T47D (cell line): ENCODE results near the gene HCN1.
"Not testable (repeated sequence)": the region's sequence is repeated elsewhere in the genome, so short reads cannot be mapped to it uniquely, and the experiment has no call there.

Experiments
- DNase-seq, 2 experiments: peaks; one replicate each; pipeline versions ENCODE4 v3.0.0 to v3.0.0-alpha.2; 2011 to 2012; ENCODE audit warnings: low read depth in 1 of 2, low spot score in 1 of 2
- JUND ChIP-seq: IDR thresholded peaks from 2 replicates; pipeline ENCODE4 v1.6.1; 2012; ENCODE audit warnings: low read depth
- in situ Hi-C: cut with HindIII; loops from 2 replicates; pipeline ENCODE4 v1.10.0; 2016; ENCODE audit warnings: low sequenced_read_pairs, low pct_unique_long_range_greater_than_20kb

The HCN1 gene

DNA sequence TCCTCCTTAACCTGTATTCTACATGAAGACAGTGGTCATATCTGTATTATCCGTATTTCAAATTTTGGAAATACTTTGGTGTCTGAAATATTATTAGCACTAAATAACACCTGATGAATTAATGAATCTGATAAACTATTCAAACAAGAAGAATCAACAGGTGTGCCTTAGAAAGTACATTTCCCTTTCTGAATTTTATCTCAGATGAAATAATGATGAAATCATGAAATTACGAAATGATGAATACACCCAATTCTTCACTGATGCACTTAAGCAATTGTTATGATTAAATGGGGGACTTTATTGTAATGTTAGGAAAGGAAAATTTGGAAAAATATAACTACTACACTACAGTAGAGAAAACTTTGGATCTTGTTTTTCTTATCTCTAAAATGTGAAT is 313.6 kb downstream of the HCN1 start:
- in situ Hi-C loops: no loop called here
- no peak for DNase-seq
- TF ChIP-seq JUND: no peak

- TF ChIP-seq JUND: no peak
- in situ Hi-C loops: no loop called here
- DNase-seq: no peak
Measured at GRCh38 chr5:45376417-45376816, 319.8 kb downstream of the HCN1 start.

- TF ChIP-seq JUND: no peak
- DNase-seq: no peak
- in situ Hi-C loops: no loop called here
Measured at GRCh38 chr5:45372629-45373028, 323.6 kb downstream of the HCN1 start.

DNA sequence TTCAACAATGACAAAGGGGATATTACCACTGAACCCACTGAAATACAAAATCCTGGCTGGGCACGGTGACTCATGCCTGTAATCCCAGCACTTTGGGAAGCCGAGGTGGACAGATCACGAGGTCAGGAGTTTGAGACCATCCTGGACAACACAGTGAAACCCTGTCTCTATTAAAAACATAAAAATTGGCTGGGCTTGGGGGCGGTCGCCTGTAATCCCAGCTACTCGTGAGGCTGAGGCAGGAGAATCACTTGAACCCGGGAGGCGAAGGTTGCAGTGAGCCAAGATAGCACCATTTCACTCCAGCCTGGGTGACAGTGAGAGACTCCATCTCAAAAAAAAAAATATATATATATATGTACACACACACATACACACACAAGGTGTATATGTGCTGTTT is 324.8 kb downstream of the HCN1 start:
- in situ Hi-C loops: not testable (repeated sequence)

DNA sequence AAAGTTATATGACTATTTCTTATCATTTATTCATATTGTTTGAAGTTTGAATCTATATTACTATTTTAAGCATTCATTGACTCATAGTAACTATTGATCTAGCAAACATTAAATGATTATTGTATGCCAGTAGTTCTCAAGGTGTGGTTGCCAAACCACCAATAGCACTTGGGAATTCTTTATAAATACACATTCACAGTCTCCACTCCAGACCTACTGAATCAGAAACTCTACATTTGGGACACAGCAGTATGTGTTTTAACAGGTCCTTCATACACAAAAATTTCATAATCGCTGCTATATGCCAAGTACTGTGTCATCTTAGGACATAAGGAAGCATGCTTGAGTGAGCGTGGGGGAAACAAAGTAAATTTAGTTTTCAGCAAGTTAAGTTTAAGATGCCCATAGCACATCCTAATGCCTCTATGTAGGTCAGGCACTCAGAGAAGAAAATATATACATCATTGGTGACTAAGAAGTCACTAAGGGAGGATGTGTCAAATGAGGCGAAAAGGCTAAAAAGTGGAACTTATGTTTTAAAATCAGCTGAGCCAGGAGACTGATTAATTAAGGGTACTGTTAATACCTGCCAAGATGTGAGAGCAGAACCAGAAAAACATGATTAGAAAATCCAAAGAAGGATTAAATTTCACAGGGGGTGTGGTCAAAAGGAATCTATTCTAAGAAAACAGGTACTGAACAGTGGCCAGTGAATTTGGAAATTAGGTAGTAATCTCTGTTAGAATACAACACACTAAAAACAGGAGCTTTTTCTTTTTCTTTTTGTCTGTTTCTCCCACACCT is 340.8 kb downstream of the HCN1 start:
- no peak for DNase-seq
- in situ Hi-C loops: no loop called here
- no peak for TF ChIP-seq JUND

More for the DNA sequence above, 324.8 kb downstream of the HCN1 start:
- DNase-seq: not testable (repeated sequence)

DNA sequence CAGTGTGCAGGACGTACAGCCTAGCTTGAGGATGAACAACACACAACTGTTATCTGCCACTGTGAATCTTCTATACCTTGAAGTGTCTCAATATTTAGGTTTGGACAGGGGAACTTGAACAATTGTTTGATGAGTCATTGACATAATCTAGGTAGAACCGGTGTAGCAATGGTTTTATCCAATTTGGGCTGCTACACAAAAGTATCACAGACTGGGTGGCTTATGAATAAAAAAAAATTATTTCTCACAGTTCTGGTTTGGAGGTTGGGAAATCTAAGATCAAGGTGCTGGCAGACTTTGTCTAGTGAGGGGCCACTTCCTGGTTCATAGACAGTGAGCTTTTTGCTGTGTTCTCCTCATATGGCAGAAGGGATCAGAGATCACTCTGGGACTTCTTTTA is 359.7 kb downstream of the HCN1 start:
- in situ Hi-C loops: no loop called here
- DNase-seq: no peak
- TF ChIP-seq JUND: no peak

GRCh38 chr5:45335978-45336377 is 360.2 kb downstream of the HCN1 start:
- no peak for TF ChIP-seq JUND
- no peak for DNase-seq
- in situ Hi-C loops: no loop called here

GRCh38 chr5:45335346-45335745 is 360.8 kb downstream of the HCN1 start:
- in situ Hi-C loops: no loop called here
- TF ChIP-seq JUND: no peak
- no peak for DNase-seq

DNA sequence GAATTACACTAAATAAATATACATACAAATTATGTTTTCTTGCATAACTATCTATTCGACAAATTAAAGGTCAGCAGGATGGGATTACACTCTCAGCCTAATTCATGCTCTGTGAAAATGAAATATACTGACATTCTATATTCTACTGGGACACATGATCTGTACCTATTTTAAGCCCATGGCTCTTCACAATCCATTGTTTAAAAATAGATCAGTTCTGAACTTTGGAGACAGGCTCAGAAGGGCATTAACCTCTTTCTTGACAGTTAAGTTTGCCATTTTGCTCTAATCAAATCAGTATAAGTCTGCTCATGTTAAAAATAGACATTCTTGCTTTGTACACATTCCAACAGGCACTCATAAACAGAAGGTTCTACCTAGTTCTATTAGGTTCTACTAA is 361.2 kb downstream of the HCN1 start:
- TF ChIP-seq JUND: no peak
- no peak for DNase-seq
- in situ Hi-C loops: no loop called here

DNA sequence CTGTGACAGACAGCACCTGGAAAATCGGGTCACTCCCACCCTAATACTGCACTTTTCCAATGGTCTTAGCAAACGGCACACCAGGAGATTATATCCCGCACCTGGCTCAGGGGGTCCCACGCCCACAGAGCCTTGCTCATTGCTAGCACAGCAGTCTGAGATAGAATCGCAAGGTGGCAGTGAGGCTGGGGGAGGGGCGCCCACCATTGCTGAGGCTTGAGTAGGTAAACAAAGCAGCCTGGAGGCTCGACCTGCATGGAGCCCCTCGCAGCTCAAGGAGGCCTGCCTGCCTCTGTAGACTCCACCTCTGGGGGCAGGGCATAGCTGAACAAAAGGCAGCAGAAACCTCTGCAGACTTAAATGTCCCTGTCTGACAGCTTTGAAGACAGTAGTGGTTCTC is 383.6 kb downstream of the HCN1 start:
- in situ Hi-C loops, DNase-seq: not testable (repeated sequence)

DNA sequence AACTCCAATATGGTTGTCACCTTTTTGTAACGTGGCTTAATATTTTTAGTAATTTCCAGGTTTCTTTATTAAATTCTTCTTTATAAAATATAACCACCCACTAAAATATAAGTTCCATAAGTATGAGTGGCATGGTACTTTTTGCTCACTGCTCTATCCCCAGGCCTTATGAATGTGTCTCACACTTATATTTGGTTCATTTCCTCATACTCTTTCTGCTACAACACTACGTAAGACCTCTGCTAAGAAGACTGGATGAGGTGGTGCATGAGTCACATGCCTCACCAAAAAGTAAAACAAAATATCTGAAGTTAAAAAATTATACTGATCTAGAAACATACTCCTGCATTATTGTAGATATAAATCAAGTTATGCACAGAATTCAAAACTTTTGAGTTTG is 400.9 kb downstream of the HCN1 start:
- no peak for TF ChIP-seq JUND
- DNase-seq: no peak
- in situ Hi-C loops: no loop called here

DNA sequence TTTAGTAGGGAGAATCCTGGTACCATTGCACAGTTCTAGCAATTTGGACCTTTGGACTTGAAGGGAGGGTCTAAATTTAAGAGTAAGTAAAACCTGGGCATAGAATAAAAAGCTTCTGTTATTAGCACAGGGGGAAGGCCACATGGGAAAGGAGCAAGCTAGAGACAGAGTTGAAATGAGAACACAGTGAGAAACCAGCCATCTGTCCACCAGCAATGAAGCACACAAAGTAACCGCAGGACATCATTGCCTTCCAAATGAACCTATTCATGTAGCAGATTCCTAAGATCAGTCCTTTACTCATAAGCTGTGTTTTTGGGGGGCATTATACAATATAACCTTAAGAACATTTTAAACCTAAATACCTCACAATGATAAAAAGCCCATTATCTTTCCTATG is 407.4 kb downstream of the HCN1 start:
- in situ Hi-C loops: no loop called here
- DNase-seq: no peak
- TF ChIP-seq JUND: no peak

GRCh38 chr5:45284436-45284835 is 411.7 kb downstream of the HCN1 start:
- in situ Hi-C loops: no loop called here
- DNase-seq: no peak
- no peak for TF ChIP-seq JUND

DNA sequence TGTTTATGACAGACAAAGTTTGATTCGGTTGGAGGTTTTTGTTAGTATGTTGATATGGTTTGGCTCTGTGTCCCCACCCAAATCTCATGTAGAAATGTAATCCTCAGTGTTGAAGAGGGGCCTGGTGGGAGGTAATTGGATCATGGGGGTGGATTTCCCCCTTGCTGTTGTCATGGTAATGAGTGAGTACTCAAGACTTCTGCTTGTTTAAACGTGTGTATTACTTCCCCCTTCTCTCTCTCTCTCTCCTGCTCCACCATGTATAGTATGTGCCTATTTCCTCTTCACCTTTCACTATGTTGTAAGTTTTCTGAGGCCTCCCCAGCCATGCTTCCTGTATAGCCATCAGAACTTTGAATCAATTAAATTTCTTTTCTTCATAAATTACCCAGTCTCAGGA is 415.1 kb downstream of the HCN1 start:
- TF ChIP-seq JUND: no peak
- DNase-seq: no peak
- in situ Hi-C loops: no loop called here
